ENCODE results near the gene CHCHD6. TPM values are rescaled to one million over a fixed set of nuclear protein-coding genes. Genes with fewer than 3 reads are reported as not detected.

Gene CHCHD6
- total RNA-seq, 1 donor from 2014 or later = 31.0 TPM

DNA sequence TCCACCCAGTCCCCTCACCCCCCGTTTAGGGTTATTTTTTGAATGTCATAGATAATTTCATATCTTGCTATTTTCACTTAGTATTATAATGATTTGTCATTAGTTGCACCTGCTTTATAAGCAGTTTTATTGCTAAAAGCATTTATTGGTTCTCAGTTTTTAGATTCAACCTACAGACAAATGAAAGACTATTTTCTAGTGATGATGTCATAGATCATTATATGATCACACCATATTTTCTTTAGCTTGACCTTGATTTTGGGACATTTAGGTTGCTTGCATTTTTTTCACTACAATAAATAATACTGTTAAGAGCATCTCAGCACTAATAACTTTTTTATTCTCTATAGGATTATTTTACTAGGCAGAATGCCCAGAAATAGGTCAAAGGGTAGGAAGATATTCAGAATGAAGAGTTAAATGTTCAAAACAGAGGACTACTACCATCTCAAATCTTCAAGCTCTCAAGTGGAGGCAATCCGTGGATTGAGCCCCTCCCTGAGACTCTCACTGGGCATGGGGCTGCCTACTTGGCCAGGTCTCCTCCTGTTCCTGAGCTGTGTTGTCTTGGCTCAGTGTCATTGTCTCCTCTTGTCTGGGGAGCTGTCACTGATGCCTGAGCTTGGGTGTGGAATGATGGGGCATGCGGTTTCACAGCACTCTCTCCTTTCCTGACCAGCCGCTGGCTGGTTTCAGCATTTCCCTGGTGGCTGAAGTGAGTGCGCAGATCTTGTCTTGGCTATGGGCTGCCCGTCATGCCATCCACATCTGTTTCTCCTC lies 28.4 kb downstream of the CHCHD6 start:
- Mint-ChIP-seq H3K27ac (no peak overlapping the region), H3K4me3 (no peak overlapping the region), H3K27me3 (ENCODE audit: low read depth) (no peaks in the 10 kb centered on the region), H3K9me3 (peaks cover 2% of the 10 kb centered on the region), H3K4me1 (peaks cover 5% of the 10 kb centered on the region), H3K36me3 (peaks cover 34% of the 10 kb centered on the region)
- no peak for DNase-seq (ENCODE audit: low spot score in 2 of 2, unreplicated experiment in 2 of 2)
- no peak for TF ChIP-seq CTCF (IDR thresholded peaks at IDR 0.05; ENCODE audit: unreplicated experiment)

GRCh38 chr3:126733061-126733430 lies 29.0 kb downstream of the CHCHD6 start:
- H3K4me1 Mint-ChIP-seq = peaks cover 5% of the 10 kb centered on the region
- no peak for TF ChIP-seq CTCF (IDR thresholded peaks at IDR 0.05; ENCODE audit: unreplicated experiment)
- no peak for DNase-seq (ENCODE audit: low spot score in 2 of 2, unreplicated experiment in 2 of 2)
- no peaks in the 10 kb centered on the region for H3K27me3 Mint-ChIP-seq (ENCODE audit: low read depth)
- H3K9me3 Mint-ChIP-seq = peaks cover 6% of the 10 kb centered on the region
- H3K4me3 Mint-ChIP-seq = no peak overlapping the region
- no peak overlapping the region for H3K27ac Mint-ChIP-seq
- H3K36me3 Mint-ChIP-seq = peaks cover 40% of the 10 kb centered on the region

DNA sequence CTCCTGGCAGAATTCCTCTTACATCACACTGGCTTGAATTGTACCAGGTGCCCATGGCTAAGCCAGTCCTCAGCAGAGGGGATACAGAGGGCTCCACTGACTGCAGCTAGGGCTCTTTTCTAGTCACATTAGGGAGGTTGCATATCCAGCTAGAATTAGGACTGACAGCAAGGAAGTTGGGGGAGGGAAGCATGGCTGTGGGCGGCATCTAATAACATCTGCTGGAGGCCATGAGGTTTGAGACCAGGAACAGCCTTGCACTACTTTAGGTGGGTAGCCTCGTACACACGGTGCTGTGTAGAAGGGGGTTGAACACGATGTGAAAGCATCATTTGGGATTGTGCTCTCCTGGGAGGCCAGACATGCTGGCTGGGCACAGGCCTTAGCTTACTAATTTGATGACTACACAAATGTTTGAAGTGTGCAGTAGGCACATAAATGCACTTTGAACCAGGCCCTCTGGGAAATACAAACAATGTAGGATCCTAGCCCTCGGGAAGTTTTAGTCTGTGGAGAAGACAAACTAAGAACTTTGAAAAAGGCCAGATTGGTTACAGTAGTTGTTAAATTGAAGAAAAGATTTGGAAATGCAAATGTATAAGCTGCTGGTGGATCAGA lies 30.2 kb downstream of the CHCHD6 start:
- DNase-seq (ENCODE audit: low spot score in 2 of 2, unreplicated experiment in 2 of 2) = no peak
- peaks cover 5% of the 10 kb centered on the region for H3K4me1 Mint-ChIP-seq
- no peak overlapping the region for H3K4me3 Mint-ChIP-seq
- TF ChIP-seq CTCF (IDR thresholded peaks at IDR 0.05; ENCODE audit: unreplicated experiment) = no peak
- H3K27me3 Mint-ChIP-seq (ENCODE audit: low read depth) = no peaks in the 10 kb centered on the region
- no peak overlapping the region for H3K27ac Mint-ChIP-seq
- peaks cover 48% of the 10 kb centered on the region for H3K36me3 Mint-ChIP-seq
- peaks cover 18% of the 10 kb centered on the region for H3K9me3 Mint-ChIP-seq

DNA sequence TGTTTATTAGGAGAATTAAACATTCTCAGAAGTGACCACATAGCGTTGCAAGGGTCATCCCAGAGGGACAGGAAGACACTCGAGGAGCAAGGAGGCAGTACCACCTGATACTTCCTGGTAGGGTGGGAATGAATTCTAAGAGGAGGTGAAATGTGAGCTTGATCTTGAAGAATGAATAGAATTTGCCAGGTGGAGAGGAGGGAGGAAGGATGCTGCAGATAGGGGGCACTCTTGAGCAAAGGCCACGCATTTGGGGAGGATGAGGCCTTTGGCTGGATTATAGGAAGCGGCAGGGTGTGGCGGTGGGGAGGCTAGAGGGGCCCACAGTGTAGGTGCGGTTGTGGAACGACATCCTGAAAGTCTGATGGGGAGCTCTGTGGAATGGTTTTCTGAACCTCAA lies 33.5 kb downstream of the CHCHD6 start:
- Mint-ChIP-seq H3K27ac (no peak overlapping the region), H3K27me3 (ENCODE audit: low read depth) (no peaks in the 10 kb centered on the region), H3K36me3 (peaks cover 56% of the 10 kb centered on the region), H3K9me3 (peaks cover 23% of the 10 kb centered on the region), H3K4me3 (no peak overlapping the region), H3K4me1 (no peaks in the 10 kb centered on the region)
- DNase-seq (ENCODE audit: low spot score in 2 of 2, unreplicated experiment in 2 of 2) = no peak
- TF ChIP-seq CTCF (IDR thresholded peaks at IDR 0.05; ENCODE audit: unreplicated experiment) = peak; percentile 40

DNA sequence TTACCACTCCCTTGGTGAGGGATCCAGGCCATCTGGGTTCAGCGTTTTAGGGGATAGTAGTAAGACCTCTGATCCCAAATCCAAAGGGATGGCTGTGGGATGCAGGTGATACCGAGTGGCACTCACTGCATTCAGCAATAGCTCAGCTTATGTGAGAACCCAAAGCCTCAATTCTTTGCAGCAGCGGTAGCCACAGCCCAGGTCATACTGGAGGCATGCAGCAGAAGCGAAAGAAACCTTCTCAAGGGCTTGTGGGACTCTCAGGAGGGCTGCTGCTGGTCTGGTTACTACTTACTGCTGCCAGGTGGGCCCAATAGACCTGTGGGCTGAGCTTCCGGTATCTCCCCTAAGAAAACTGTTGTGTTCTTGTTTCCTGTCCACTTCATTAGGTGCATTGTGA lies 38.0 kb downstream of the CHCHD6 start:
- DNase-seq (ENCODE audit: low spot score in 2 of 2, unreplicated experiment in 2 of 2) = no peak
- Mint-ChIP-seq H3K27ac (no peak overlapping the region), H3K9me3 (peaks cover 23% of the 10 kb centered on the region), H3K27me3 (ENCODE audit: low read depth) (no peaks in the 10 kb centered on the region), H3K4me3 (no peak overlapping the region), H3K36me3 (peaks cover 35% of the 10 kb centered on the region), H3K4me1 (peaks cover 10% of the 10 kb centered on the region)
- no peak for TF ChIP-seq CTCF (IDR thresholded peaks at IDR 0.05; ENCODE audit: unreplicated experiment)
